ENCODE results near the gene GLS2.

The GLS2 gene

DNA sequence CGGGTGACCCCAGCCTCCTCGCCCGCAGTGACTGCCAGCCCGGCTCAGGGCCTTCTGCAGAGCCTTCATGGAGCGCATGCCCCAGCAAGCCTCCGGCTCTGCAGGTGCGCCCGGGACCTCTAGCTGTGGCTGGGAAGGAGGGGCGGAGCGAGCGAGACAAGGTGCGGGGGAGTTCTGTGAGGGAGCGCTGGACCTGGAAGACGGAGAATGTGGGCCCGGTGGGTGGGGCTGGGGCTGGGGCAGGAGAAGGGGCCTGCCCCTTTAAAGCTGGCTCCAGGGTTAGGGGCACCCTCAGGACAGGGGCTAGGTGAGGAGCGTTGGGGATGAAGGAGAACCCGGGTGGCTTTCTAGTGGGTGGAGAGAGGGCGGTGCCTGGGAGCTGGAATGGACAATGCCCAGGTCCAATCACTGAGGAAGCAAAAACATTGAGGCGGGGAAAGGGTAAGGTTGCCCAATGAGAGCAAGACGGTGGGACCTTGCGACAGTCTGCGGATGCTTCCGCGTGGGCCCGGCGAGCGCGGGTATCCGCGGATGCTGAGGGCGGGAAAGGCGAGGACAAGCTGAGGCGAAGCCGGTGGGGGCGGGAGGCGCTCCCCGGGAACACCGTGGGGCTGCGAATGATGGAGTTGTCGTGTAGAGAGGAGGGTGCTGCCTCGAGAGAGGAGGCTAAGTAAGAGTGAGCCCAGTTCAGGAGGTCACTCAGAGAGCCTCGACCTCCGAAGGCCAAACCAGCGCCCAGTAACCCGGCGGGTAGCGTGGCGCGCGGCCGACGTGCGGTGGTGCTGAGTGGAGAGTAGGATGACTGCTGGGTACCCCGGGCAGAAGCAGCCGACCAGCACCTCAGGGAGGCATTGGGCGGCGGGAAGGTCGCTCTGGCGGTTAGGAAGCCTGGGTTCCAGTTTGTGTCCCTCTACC, at the start of gene GLS2:
TSS of gene GLS2 (minus strand) at position 121 of the 915 bp plus-strand sequence. CDS start at position 78, 43 bp downstream.
- H3K4me3 ChIP-seq (ENCODE audit: low read depth, low read length): peak within 1 kb of the TSS; percentile 50
- TF ChIP-seq, protein P1, sequence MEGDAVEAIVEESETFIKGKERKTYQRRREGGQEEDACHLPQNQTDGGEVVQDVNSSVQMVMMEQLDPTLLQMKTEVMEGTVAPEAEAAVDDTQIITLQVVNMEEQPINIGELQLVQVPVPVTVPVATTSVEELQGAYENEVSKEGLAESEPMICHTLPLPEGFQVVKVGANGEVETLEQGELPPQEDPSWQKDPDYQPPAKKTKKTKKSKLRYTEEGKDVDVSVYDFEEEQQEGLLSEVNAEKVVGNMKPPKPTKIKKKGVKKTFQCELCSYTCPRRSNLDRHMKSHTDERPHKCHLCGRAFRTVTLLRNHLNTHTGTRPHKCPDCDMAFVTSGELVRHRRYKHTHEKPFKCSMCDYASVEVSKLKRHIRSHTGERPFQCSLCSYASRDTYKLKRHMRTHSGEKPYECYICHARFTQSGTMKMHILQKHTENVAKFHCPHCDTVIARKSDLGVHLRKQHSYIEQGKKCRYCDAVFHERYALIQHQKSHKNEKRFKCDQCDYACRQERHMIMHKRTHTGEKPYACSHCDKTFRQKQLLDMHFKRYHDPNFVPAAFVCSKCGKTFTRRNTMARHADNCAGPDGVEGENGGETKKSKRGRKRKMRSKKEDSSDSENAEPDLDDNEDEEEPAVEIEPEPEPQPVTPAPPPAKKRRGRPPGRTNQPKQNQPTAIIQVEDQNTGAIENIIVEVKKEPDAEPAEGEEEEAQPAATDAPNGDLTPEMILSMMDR (IDR thresholded peaks at IDR 0.05; ENCODE audit: borderline replicate concordance, insufficient read depth, low read depth, low read length): no peak

GRCh38 chr12:56537546-56537945, 49.6 kb upstream of the GLS2 start:
- TF ChIP-seq, protein P1 (IDR thresholded peaks at IDR 0.05; ENCODE audit: borderline replicate concordance, insufficient read depth, low read depth, low read length): no peak
- H3K4me3 ChIP-seq (ENCODE audit: low read depth, low read length): no peak overlapping the region

DNA sequence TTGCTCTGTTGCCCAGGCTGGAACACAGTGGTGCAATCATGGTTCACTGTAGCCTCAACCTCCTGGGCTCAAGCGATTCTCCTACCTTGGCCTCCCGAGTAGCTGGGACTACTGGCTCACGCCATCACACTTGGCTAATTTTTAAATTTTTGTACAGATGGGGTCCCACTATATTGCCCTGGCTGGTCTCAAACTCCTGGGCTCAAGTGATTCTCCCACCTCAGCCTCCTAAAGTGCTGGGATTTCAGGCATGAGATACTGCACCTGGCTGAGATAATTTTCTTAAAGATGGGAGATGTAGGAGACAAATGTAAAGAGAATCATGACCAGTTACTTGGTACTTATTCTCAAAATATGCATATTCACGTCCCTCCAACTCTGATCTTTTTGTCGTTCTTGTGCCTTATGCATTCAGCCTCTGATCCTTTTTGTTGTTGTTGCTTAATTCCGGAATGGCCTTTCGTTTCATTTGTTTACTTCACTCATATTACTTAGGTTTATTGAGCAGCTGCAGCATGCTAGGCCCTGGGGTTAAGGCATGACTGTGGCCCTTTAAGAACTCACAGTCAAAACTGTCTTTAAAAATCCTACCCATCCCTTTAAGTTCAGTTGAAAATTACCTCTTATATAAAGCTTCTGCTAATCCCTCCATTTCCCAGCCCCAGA, 42.6 kb upstream of the GLS2 start:
- no peak overlapping the region for H3K4me3 ChIP-seq (ENCODE audit: low read depth, low read length)
- TF ChIP-seq, protein P1 (IDR thresholded peaks at IDR 0.05; ENCODE audit: borderline replicate concordance, insufficient read depth, low read depth, low read length): no peak

- TF ChIP-seq, protein P1 (IDR thresholded peaks at IDR 0.05; ENCODE audit: borderline replicate concordance, insufficient read depth, low read depth, low read length): no peak
Observed at GRCh38 chr12:56529656-56530055, 41.7 kb upstream of the GLS2 start.

DNA sequence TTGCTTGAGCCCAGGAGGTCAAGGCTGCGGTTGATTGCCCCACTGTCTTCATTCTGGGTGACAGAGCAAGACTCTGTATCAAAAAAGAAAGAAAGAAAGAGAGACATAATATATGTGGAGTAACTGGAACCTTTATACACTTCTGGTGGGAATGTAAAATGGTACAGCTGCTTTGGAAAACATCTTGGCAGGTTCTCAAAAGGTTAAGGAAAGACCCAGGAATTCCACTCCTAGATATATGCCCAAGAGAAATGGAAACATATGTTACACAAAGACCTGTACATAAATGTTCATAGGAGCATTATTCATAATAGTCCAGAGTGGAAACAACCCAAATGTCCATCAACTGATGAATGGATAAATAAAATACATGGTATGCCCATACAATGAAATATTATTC, 40.9 kb upstream of the GLS2 start:
- TF ChIP-seq, protein P1 (IDR thresholded peaks at IDR 0.05; ENCODE audit: borderline replicate concordance, insufficient read depth, low read depth, low read length): no peak
- H3K4me3 ChIP-seq (ENCODE audit: low read depth, low read length): no peak overlapping the region

More at GRCh38 chr12:56529656-56530055, 41.7 kb upstream of the GLS2 start:
- H3K4me3 ChIP-seq (ENCODE audit: low read depth, low read length): no peak overlapping the region

DNA sequence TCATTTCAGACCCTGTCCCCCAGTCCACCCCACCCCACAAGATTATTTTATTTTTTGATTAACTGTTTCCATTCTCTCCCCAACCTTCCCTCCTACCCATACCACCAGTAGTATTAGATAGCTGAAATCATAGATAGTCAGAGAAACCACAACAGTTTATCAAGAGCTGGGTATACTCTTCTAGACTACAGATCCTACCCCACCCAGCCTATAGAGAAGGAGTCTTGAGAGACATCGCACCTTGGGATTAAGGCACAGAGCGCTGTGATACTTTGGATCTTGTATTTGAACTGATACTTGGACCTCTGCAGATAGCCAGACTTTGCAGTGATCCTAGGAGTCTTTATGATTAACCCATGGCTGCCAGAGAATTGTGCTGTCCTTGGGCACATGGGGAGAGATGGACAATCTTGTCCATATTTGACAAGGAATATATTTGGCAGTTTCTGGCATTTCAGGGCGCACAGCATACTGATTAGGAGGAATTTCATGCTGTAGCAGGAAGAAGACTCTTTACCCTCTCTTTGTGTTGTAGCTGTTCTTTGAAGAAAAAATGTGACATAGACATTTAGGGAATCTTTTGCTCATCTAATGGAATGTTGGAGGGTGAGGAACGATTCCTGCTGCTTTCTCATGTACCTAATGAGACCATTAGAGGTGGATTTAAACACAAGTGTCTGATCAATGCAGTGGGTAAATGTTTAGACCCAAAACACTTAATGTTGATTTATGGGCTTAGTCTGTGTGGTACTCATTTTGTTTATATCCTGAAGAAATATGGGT, 34.6 kb upstream of the GLS2 start:
- peak overlapping the region; percentile 48 for H3K4me3 ChIP-seq (ENCODE audit: low read depth, low read length)
- TF ChIP-seq, protein P1 (IDR thresholded peaks at IDR 0.05; ENCODE audit: borderline replicate concordance, insufficient read depth, low read depth, low read length): no peak

Measured in GM12875 (cell line).